SH-SY5Y (cell line): ENCODE measurements around the gene HOXC11.

ENCODE experiments used
- GATA2 ChIP-seq: IDR thresholded peaks from 2 replicates; pipeline ENCODE4 v1.6.1; 2011; ENCODE audit warnings: mild to moderate bottlenecking, low read depth, low read length
- GATA3 ChIP-seq: IDR thresholded peaks from 2 replicates; pipeline ENCODE4 v1.6.1; 2011; ENCODE audit warnings: low read depth, mild to moderate bottlenecking, low read length, moderate library complexity

HOXC11 gene

DNA sequence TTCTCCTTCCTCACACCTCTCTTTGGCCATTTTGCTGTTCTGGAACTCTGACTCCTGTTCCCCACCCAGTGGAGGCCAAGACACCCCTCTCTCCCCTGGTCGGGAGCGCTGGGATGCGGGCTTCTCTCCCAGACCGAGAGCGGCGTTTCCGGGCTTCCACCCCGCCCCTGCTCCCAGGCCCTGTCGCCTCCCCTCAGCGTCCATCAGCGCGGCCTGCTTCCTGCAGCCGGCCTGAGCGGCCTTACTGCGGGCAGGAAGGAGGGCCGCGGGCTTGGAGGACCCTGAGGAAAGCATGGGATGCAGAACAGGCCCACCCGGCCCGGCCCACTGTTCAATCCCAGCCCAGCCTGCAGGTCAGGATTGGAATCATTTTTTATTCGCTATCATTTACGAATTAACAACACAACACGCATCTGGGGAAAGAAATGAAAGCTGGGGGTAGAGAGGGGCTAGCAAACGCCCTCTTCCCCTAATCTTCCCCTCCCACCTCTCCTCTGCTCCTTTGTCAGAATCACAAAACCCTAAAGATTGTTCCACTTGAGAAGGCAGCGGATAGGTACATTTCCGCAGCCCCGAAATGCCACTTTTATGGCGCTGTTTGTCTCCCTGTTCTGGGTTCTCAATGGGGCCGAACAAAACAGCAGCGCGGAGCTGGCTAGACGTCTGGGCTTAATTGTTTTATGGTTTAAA is 32.1 kb downstream of the HOXC11 start:
- TF ChIP-seq GATA3 (no peak), GATA2 (no peak)

GRCh38 chr12:54005531-54005852 is 32.6 kb downstream of the HOXC11 start:
- no peak for TF ChIP-seq GATA2
- TF ChIP-seq GATA3 = no peak

DNA sequence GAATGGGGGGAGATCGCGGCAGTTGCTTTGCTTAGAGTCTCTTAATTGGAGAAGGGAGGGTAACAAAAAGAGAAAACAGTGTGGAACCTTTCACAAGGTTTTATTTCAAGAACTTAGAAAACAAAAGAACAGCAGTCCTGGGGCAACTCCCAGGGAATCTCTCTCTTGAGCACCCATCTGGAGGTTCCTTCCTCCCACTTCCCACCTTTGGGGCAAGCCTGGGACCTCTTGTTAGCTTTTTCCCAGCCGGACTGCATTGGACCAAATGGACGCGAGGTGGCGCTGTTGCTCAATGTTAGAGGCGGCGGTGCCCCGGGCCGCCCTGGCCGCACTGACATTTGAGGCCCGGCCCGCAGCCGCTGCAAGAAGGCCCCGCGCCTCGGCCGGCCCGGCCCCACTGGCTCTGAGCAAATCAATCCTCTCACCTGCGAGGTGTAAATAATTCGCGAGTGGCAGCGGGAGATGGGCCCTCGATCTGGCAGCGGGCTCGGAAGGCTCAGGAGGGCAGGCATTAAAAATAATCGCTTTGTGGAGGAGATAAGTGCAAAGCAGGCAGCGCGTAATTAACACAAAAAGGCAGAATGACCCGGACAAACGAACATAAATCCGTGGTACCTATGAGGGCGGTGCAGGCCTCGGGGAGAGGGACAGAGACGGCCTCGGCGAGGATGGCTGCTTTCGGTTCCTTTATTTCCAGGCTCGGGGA is 33.1 kb downstream of the HOXC11 start:
- no peak for TF ChIP-seq GATA2
- TF ChIP-seq GATA3 = no peak

- TF ChIP-seq GATA2 (no peak), GATA3 (no peak)
Measured at GRCh38 chr12:54006559-54007220, 33.8 kb downstream of the HOXC11 start.

- TF ChIP-seq GATA2 = no peak
- no peak for TF ChIP-seq GATA3
Measured at GRCh38 chr12:54007538-54008259, 34.8 kb downstream of the HOXC11 start.

DNA sequence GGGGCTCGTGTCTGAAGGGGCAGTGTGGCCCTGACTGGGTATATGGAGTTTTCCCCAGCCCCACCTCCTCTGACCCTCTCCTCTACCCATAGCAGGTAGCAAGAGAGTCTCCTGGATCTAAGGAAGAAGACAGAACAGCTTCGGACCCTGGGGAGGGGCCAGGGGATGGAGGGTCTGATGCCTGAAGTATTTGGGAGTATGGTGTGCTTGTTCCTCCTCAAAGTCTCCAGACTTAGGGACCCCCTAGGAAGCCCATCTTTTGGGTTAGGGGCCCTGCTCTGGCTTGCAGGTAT is 35.3 kb downstream of the HOXC11 start:
- TF ChIP-seq GATA3 (no peak), GATA2 (no peak)

GRCh38 chr12:54009171-54010052 is 36.5 kb downstream of the HOXC11 start:
- TF ChIP-seq GATA2 (no peak), GATA3 (no peak)

DNA sequence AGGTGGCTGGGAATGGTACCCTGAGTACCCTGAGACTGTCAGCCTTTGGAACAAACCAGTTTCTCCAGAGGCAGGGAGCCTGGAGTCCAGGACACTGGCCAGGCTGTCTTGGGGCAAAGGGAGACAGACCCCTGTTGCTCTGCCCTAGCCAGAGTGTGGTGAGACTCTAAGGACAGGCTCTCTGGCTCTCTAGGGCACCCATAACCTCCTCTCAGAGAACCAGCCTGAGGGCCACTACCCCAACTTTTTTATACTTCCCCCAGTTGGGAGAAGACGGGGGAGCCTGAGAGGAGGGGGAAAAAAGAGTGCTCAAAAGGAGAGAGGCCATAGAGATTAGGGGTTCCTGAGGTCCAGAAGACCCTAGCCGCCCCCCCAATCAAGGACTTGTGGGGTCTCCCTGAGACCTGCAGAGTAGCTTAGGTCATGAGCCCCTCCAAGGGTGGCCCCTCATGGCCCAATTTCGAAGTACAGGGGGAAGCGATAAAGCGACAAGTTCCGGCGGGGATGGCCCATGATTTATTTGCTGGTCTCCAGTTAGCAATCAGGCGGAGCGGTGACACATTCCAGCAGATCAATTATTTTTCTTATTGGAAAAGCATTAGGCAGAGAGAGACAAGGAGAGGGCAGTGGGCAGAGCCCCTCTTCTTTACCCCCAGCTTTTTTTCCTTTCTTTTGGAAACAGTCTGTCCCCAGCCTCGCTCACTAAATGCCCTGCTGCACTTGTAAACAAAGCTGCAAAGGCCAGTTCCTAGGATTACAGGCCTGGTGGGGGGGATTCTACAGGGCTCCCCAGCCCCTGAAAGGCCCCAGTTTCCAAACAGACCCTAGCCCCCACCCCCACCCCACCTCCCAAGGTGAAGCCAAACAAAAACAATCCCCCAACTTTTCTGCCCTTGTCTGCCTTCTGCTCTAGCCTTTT is 37.4 kb downstream of the HOXC11 start:
- TF ChIP-seq GATA3 = no peak
- TF ChIP-seq GATA2 = no peak

GRCh38 chr12:54010972-54011664 is 38.2 kb downstream of the HOXC11 start:
- TF ChIP-seq GATA2 (no peak), GATA3 (no peak)

DNA sequence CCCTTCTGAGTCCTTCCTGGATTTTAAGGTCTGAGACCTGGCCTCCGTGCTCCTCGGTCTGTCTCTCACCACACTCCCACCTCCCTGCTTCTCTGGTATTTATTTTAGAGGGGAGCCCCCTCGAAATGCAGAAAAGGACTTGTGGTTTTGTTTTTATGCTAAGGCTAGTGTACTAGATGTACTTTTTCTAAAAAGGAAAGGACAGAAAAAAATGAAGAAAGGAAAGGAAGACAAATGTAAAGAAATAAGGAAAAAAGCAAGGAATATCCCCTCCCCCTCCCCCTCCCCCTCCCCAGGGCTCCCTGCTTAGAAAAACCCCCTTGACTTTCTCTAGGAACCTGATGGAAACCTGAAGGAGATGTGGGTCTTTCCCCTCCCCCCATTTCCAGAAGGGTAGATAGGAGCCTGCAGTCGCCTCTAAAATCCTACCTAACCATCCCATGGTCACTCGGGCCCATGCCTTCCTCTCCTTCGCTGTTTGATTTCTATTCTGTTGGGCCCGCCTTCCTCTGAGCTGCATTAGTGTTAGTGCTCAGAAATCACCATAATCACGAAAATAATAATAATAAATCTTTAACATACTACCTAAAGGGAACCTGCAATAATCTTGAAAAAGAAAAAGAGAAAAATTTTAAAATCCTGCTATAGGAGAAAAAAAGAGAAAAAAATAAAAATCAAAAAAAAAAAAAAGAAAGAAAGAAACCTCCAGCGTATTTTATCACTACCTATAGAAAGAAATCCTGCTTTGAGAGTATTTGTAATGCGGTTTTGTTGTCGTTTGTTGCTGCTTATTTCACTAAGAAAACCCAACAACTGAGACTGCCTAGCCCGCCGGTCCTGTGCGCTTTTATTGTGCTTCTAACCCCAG is 39.0 kb downstream of the HOXC11 start:
- TF ChIP-seq GATA2 = no peak
- TF ChIP-seq GATA3 = no peak

GRCh38 chr12:54012631-54013409 is 39.9 kb downstream of the HOXC11 start:
- no peak for TF ChIP-seq GATA2
- TF ChIP-seq GATA3 = no peak
